Nephron (organoid): ENCODE results near the gene ANGPTL2.

Experiments
- H3K27ac Mint-ChIP-seq, 3 experiments: 2 replicates each; pipeline ENCODE4 v1.8.0; 2020; ENCODE audit warnings: mixed read lengths in 3 of 3, mild to moderate bottlenecking in 2 of 3, moderate library complexity in 1 of 3
- H3K27me3 Mint-ChIP-seq: 2 replicates; pipeline ENCODE4 v1.8.0; 2021; ENCODE audit warnings: low read depth, mild to moderate bottlenecking, moderate library complexity, mixed read lengths
- H3K36me3 Mint-ChIP-seq: 2 replicates; pipeline ENCODE4 v1.8.0; 2020; ENCODE audit warnings: low read depth, mixed read lengths
- H3K4me1 Mint-ChIP-seq: 2 replicates; pipeline ENCODE4 v1.8.0; 2020; ENCODE audit warnings: mixed read lengths
- H3K4me3 Mint-ChIP-seq, 3 experiments: 2 replicates each; pipeline ENCODE4 v1.8.0; 2020; ENCODE audit warnings: mild to moderate bottlenecking in 3 of 3, mixed read lengths in 3 of 3, moderate library complexity in 2 of 3
- H3K9me3 Mint-ChIP-seq: 2 replicates; pipeline ENCODE4 v1.8.0; 2020; ENCODE audit warnings: mixed read lengths
- TF ChIP-seq, protein P1 (sequence below), 3 experiments: fragments of 200-600 bp; sonication (generic); IDR thresholded peaks; one replicate each; pipeline ENCODE4 v1.5.0; 2021; ENCODE audit warnings: antibody characterized with exemption in 3 of 3; ENCODE audit not compliant: unreplicated experiment in 3 of 3

The ANGPTL2 gene

GRCh38 chr9:127065592-127065991, 56.8 kb downstream of the ANGPTL2 start:
- Mint-ChIP-seq H3K4me3 (no peak overlapping the region), H3K27ac (no peak overlapping the region), H3K9me3 (no peaks in the 10 kb centered on the region), H3K4me1 (peaks cover 7% of the 10 kb centered on the region), H3K36me3 (peaks cover 3% of the 10 kb centered on the region), H3K27me3 (no peaks in the 10 kb centered on the region)
- TF ChIP-seq, protein P1, sequence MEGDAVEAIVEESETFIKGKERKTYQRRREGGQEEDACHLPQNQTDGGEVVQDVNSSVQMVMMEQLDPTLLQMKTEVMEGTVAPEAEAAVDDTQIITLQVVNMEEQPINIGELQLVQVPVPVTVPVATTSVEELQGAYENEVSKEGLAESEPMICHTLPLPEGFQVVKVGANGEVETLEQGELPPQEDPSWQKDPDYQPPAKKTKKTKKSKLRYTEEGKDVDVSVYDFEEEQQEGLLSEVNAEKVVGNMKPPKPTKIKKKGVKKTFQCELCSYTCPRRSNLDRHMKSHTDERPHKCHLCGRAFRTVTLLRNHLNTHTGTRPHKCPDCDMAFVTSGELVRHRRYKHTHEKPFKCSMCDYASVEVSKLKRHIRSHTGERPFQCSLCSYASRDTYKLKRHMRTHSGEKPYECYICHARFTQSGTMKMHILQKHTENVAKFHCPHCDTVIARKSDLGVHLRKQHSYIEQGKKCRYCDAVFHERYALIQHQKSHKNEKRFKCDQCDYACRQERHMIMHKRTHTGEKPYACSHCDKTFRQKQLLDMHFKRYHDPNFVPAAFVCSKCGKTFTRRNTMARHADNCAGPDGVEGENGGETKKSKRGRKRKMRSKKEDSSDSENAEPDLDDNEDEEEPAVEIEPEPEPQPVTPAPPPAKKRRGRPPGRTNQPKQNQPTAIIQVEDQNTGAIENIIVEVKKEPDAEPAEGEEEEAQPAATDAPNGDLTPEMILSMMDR (IDR thresholded peaks at IDR 0.05; ENCODE audit: unreplicated experiment in 3 of 3) = no peak

GRCh38 chr9:127064335-127064734, 58.1 kb downstream of the ANGPTL2 start:
- no peak overlapping the region for H3K27ac Mint-ChIP-seq
- TF ChIP-seq, protein P1 (IDR thresholded peaks at IDR 0.05; ENCODE audit: unreplicated experiment in 3 of 3) = no peak
- H3K27me3 Mint-ChIP-seq = no peaks in the 10 kb centered on the region
- H3K36me3 Mint-ChIP-seq = no peaks in the 10 kb centered on the region
- H3K4me1 Mint-ChIP-seq = peaks cover 14% of the 10 kb centered on the region
- H3K4me3 Mint-ChIP-seq = no peak overlapping the region
- H3K9me3 Mint-ChIP-seq = no peaks in the 10 kb centered on the region

DNA sequence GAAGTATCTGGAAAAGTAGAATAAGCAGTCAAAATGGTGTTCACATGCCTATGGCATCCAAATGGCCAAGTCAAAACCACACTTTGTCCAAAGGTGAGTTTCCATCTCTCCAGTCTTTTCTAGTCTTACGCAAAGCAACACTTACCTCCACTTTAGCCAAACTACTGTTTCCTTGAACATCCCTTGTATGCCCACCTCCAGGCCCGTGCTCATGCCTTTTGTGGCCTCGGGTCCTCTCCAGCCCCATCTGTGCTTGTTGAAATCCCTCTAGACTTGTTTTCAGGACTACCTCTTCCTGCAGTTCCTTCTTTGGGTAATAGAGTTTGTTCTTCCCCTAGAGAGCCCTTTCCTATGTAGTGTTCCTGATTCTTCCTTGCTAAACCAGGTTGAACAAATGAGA, 61.0 kb downstream of the ANGPTL2 start:
- no peak overlapping the region for H3K27ac Mint-ChIP-seq
- TF ChIP-seq, protein P1 (IDR thresholded peaks at IDR 0.05; ENCODE audit: unreplicated experiment in 3 of 3) = no peak

GRCh38 chr9:127059765-127060361, 62.6 kb downstream of the ANGPTL2 start:
- TF ChIP-seq, protein P1 (IDR thresholded peaks at IDR 0.05; ENCODE audit: unreplicated experiment in 3 of 3) = no peak
- H3K27ac Mint-ChIP-seq = peak overlapping the region in 1 of 3 experiments; percentile 13
- H3K27me3 Mint-ChIP-seq = no peaks in the 10 kb centered on the region
- H3K4me1 Mint-ChIP-seq = peaks cover 18% of the 10 kb centered on the region
- no peak overlapping the region for H3K4me3 Mint-ChIP-seq
- H3K36me3 Mint-ChIP-seq = no peaks in the 10 kb centered on the region
- H3K9me3 Mint-ChIP-seq = no peaks in the 10 kb centered on the region

More for the DNA sequence above, 61.0 kb downstream of the ANGPTL2 start:
- Mint-ChIP-seq H3K9me3 (no peaks in the 10 kb centered on the region), H3K36me3 (no peaks in the 10 kb centered on the region), H3K4me1 (peaks cover 25% of the 10 kb centered on the region), H3K27me3 (no peaks in the 10 kb centered on the region), H3K4me3 (no peak overlapping the region)

DNA sequence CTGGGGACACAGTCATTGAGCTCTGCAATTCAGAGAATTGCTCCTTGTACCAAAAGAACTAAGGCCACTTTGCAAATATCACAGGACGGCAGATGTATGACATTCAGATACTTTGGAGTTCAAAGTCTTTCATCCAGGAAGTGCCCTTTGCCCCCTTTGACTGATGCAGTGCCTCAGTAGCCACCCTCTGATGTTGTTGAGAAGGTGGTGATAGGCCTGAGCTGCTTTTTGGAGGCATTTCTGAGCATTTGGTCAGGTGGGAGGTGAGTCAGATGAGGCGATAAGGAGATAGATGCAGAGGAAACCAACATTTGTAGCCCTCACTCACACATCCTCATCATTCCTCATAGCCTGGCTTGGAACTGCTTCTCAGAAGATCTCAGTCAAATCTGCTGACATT, 63.4 kb downstream of the ANGPTL2 start:
- H3K4me3 Mint-ChIP-seq = no peak overlapping the region
- H3K36me3 Mint-ChIP-seq = no peaks in the 10 kb centered on the region
- H3K9me3 Mint-ChIP-seq = no peaks in the 10 kb centered on the region
- peaks cover 20% of the 10 kb centered on the region for H3K4me1 Mint-ChIP-seq
- no peaks in the 10 kb centered on the region for H3K27me3 Mint-ChIP-seq
- TF ChIP-seq, protein P1 (IDR thresholded peaks at IDR 0.05; ENCODE audit: unreplicated experiment in 3 of 3) = no peak
- H3K27ac Mint-ChIP-seq = no peak overlapping the region

DNA sequence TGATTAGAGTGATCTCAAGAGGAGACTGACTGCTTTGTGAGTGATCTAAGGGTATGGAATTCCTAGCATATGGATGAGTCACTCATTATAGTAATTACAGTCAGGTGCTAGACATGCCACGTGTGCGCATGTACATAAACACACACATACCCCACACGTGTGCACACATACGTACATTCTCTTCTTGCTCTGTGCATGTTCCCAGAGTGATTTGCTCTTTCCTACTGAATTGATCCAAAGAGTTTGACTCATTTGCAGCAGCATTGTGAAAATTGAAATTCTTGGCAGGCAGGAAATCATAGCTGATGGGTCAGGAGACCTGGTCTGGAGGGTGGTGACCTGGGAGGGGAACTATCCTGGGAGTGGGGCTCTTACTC, 63.8 kb downstream of the ANGPTL2 start:
- Mint-ChIP-seq H3K36me3 (no peaks in the 10 kb centered on the region), H3K27me3 (no peaks in the 10 kb centered on the region), H3K27ac (peak overlapping the region in 1 of 3 experiments; percentile 27), H3K4me3 (no peak overlapping the region), H3K9me3 (no peaks in the 10 kb centered on the region), H3K4me1 (peaks cover 24% of the 10 kb centered on the region)
- TF ChIP-seq, protein P1 (IDR thresholded peaks at IDR 0.05; ENCODE audit: unreplicated experiment in 3 of 3) = no peak
